CD4-positive, CD25-positive, alpha-beta regulatory T cell (primary cell): ENCODE measurements around the gene MRPS34. TPM values are rescaled to one million over a fixed set of nuclear protein-coding genes. Genes with fewer than 3 reads are reported as not detected.
A peak's percentile ranks its signal among the peaks of the same experiment; 100 is the strongest.

Experiments
- ATAC-seq, 2 donors: fragments of 150-1000 bp; cut with Tn5 transposase; one replicate each; pipeline ENCODE4 v1.10.0; 2021; ENCODE audit warnings: low read depth in 2 of 2, moderate number of reproducible peaks in 2 of 2, moderate library complexity in 1 of 2
- DNase-seq, 3 donors: peaks; one replicate each; pipeline versions ENCODE4 v3.0.0 to v3.0.0-alpha.2; 2012 to 2022; ENCODE audit warnings: mixed read lengths in 1 of 3
- H3K27ac ChIP-seq: one replicate; pipeline ENCODE4 v1.7.0; 2013; ENCODE audit warnings: mild to moderate bottlenecking, low read length; ENCODE audit not compliant: insufficient read depth, poor library complexity, severe bottlenecking
- H3K27me3 ChIP-seq: one replicate; pipeline ENCODE4 v1.7.0; 2013; ENCODE audit warnings: low read length; ENCODE audit not compliant: control insufficient read depth, insufficient read depth
- H3K36me3 ChIP-seq: one replicate; pipeline ENCODE4 v1.7.0; 2013; ENCODE audit warnings: mild to moderate bottlenecking, low read length, moderate library complexity; ENCODE audit not compliant: control insufficient read depth, insufficient read depth
- H3K4me1 ChIP-seq: 2 replicates; pipeline ENCODE4 v1.7.0; 2013; ENCODE audit warnings: mild to moderate bottlenecking, low read length; ENCODE audit not compliant: insufficient read depth, control insufficient read depth, poor library complexity, severe bottlenecking
- H3K4me3 ChIP-seq: one replicate; pipeline ENCODE4 v1.7.0; 2013; ENCODE audit warnings: low read depth, mild to moderate bottlenecking, low read length, moderate library complexity
- H3K9me3 ChIP-seq, 2 experiments: 1 replicate in 1 of 2; 2 replicates in 1 of 2; pipeline ENCODE4 v1.7.0; 2013; ENCODE audit warnings: low read length in 2 of 2, mild to moderate bottlenecking in 1 of 2, moderate library complexity in 1 of 2; ENCODE audit not compliant: control insufficient read depth in 2 of 2
- H3K27ac Mint-ChIP-seq, 3 donors: one replicate each; pipeline ENCODE4 v1.8.0; 2020 to 2022; ENCODE audit warnings: mild to moderate bottlenecking in 3 of 3, mixed read lengths in 3 of 3, moderate library complexity in 2 of 3
- H3K27me3 Mint-ChIP-seq: one replicate; pipeline ENCODE4 v1.8.0; 2022; ENCODE audit warnings: mild to moderate bottlenecking, mixed read lengths
- H3K36me3 Mint-ChIP-seq: one replicate; pipeline ENCODE4 v1.8.0; 2020; ENCODE audit warnings: mixed read lengths
- H3K4me1 Mint-ChIP-seq, 4 donors: one replicate each; pipeline ENCODE4 v1.8.0; 2020 to 2022; ENCODE audit warnings: mixed read lengths in 4 of 4, mild to moderate bottlenecking in 1 of 4
- H3K4me3 Mint-ChIP-seq, 4 donors: one replicate each; pipeline ENCODE4 v1.8.0; 2020 to 2022; ENCODE audit warnings: mild to moderate bottlenecking in 4 of 4, mixed read lengths in 4 of 4, moderate library complexity in 3 of 4
- H3K9me3 Mint-ChIP-seq, 7 donors: one replicate each; pipeline ENCODE4 v1.8.0; 2020 to 2022; ENCODE audit warnings: mixed read lengths in 7 of 7, mild to moderate bottlenecking in 3 of 7, moderate library complexity in 2 of 7
- polyA plus RNA-seq, 4 donors: library from polyadenylated mRNA; unstranded; fragments of 300-500 nt; fragmentation: Illumina TruSeq; gene quantifications; one replicate each; pipeline ENCODE4 v1.2.3, GENCODE V29; 2021
- total RNA-seq: library from RNA; stranded (reverse); gene quantifications from one replicate; pipeline ENCODE4 v1.2.3, GENCODE V29; 2022

Gene MRPS34
- total and polyA plus RNA-seq, 5 donors from 2014 or later, result 46.5 to 176 (median 152) TPM

GRCh38 chr16:1775846-1776671, 3.1 kb upstream of the MRPS34 start:
- Histone ChIP-seq H3K4me1 (peaks cover 33% of the 10 kb centered on the region), H3K9me3 (no peaks in the 10 kb centered on the region), H3K27me3 (no peaks in the 10 kb centered on the region), H3K36me3 (peaks cover 19% of the 10 kb centered on the region), H3K27ac (no peak overlapping the region), H3K4me3 (no peak overlapping the region)
- Mint-ChIP-seq H3K9me3 (no peaks in the 10 kb centered on the region), H3K4me1 (peaks cover 0 to 18% (median 1%) of the 10 kb centered on the region in 4 donors), H3K36me3 (no peaks in the 10 kb centered on the region), H3K27me3 (no peaks in the 10 kb centered on the region), H3K27ac (no peak overlapping the region), H3K4me3 (peak overlapping the region in 1 of 4 donors; percentile 41)
- ATAC-seq (no peak), DNase-seq (no peak)

GRCh38 chr16:1775006-1775845, 2.3 kb upstream of the MRPS34 start:
- Histone ChIP-seq H3K27ac (no peak overlapping the region), H3K4me3 (no peak overlapping the region), H3K4me1 (peaks cover 38% of the 10 kb centered on the region), H3K36me3 (peaks cover 17% of the 10 kb centered on the region), H3K9me3 (no peaks in the 10 kb centered on the region), H3K27me3 (no peaks in the 10 kb centered on the region)
- peak overlapping the region in 1 of 3 donors; percentile 32 for H3K27ac Mint-ChIP-seq
- DNase-seq (no peak), ATAC-seq (no peak)
- H3K4me1 Mint-ChIP-seq, result peaks cover 0 to 16% (median 1%) of the 10 kb centered on the region in 4 donors
- H3K4me3 Mint-ChIP-seq, result peak overlapping the region; percentile 41 to 97 (median 78)
- H3K27me3 Mint-ChIP-seq, result no peaks in the 10 kb centered on the region
- H3K36me3 Mint-ChIP-seq, result no peaks in the 10 kb centered on the region
- no peaks in the 10 kb centered on the region for H3K9me3 Mint-ChIP-seq

GRCh38 chr16:1774448-1774780, 1.5 kb upstream of the MRPS34 start:
- no peak for ATAC-seq

GRCh38 chr16:1773703-1774447, 941 bp upstream of the MRPS34 start:
- Histone ChIP-seq H3K36me3 (peaks cover 17% of the 10 kb centered on the region), H3K27me3 (no peaks in the 10 kb centered on the region), H3K9me3 (no peaks in the 10 kb centered on the region), H3K4me3 (peak overlapping the region; percentile 57), H3K4me1 (peaks cover 46% of the 10 kb centered on the region), H3K27ac (peak overlapping the region; percentile 85)
- Mint-ChIP-seq H3K27me3 (no peaks in the 10 kb centered on the region), H3K4me1 (peaks cover 0 to 18% (median 1%) of the 10 kb centered on the region in 4 donors), H3K36me3 (no peaks in the 10 kb centered on the region), H3K9me3 (no peaks in the 10 kb centered on the region), H3K27ac (no peak overlapping the region), H3K4me3 (peak overlapping the region; percentile 84 to 98 (median 97))
- DNase-seq (no peak), ATAC-seq (no peak)

More at GRCh38 chr16:1774448-1774780, 1.5 kb upstream of the MRPS34 start:
- Mint-ChIP-seq H3K9me3 (no peaks in the 10 kb centered on the region), H3K27me3 (no peaks in the 10 kb centered on the region), H3K36me3 (no peaks in the 10 kb centered on the region), H3K4me1 (peaks cover 0 to 18% (median 1%) of the 10 kb centered on the region in 4 donors), H3K27ac (peak overlapping the region in 1 of 3 donors; percentile 32), H3K4me3 (peak overlapping the region; percentile 41 to 97 (median 91))
- Histone ChIP-seq H3K4me3 (no peak overlapping the region), H3K27ac (no peak overlapping the region), H3K4me1 (peaks cover 46% of the 10 kb centered on the region), H3K36me3 (peaks cover 17% of the 10 kb centered on the region), H3K9me3 (no peaks in the 10 kb centered on the region), H3K27me3 (no peaks in the 10 kb centered on the region)
- no peak for DNase-seq

DNA sequence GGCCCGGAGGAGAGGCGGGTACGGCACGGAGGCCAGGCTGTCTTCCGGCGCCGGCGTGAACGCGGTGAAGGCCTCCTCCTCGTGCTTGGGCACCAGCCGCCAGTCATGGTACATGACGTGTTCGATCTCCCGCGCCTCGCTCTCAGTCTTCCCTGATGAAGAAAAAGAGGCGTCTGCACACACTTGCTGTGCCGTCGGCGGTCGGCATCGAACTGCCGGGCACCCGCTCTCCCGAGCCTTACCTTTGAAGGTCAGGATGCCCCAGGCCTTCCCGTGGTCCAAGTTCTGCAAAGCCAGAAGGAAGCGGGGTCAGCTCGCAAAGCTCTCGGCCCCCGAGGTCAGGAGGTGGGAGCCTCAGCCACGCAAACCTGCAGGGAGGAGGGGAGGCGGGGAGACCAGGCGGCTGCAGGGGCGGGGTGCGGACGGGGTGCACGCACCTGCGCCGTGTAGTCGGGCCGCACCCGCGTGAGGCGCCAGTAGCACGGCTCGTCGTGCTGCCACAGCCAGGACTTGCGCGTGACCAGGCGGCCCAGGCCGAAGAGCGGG, 499 bp downstream of the MRPS34 start, which contains the start of gene EME2:
Gene EME2 (plus strand): TSS at position 449 of the 546 bp plus-strand sequence. CDS start 418 bp downstream, outside the sequence.
- Histone ChIP-seq H3K27me3 (no peaks in the 10 kb centered on the region), H3K9me3 (no peaks in the 10 kb centered on the region), H3K4me1 (peaks cover 46% of the 10 kb centered on the region), H3K36me3 (peaks cover 9% of the 10 kb centered on the region), H3K4me3 (peak within 1 kb of the TSS; percentile 77), H3K27ac (peak within 1 kb of the TSS; percentile 85)
- H3K27me3 Mint-ChIP-seq, result no peaks in the 10 kb centered on the region
- DNase-seq, result peak; percentile 25 to 72 (median 45)
- H3K4me1 Mint-ChIP-seq, result peaks cover 0 to 18% (median 1%) of the 10 kb centered on the region in 4 donors
- H3K4me3 Mint-ChIP-seq, result peak within 1 kb of the TSS; percentile 89 to 98 (median 97)
- H3K36me3 Mint-ChIP-seq, result peaks cover 3% of the 10 kb centered on the region
- no peaks in the 10 kb centered on the region for H3K9me3 Mint-ChIP-seq
- ATAC-seq, result peak; percentile 12 to 15
- peak within 1 kb of the TSS; percentile 85 to 97 (median 97) for H3K27ac Mint-ChIP-seq

DNA sequence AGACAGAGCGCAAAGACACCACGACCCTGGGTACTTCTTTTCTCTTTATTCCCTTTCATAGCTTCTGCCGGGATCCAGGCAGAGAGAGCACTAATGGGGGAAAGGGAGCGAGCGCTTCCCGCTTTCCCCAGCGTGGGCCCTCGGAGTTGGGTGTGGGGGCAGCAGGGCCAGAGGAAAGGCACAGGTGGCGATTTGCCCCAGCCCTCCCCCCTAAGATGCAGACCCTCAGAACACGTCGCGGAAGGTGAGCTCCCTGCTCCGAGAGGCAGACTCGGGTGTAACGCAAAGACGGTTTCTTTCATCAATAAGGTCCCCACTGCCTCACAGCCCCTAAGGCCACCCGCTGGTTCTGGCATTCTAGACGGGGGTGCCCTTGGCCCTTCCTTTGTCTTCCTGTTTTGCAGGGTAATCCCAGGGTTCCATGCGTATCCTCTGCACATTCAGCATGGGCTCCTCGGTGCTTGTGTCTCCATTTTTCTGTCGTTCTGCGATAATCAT, 1.0 kb downstream of the MRPS34 start:
- Histone ChIP-seq H3K9me3 (no peaks in the 10 kb centered on the region), H3K4me3 (peak overlapping the region; percentile 77), H3K27me3 (no peaks in the 10 kb centered on the region), H3K4me1 (peaks cover 46% of the 10 kb centered on the region), H3K27ac (peak overlapping the region; percentile 85), H3K36me3 (peaks cover 4% of the 10 kb centered on the region)
- Mint-ChIP-seq H3K4me3 (peak overlapping the region; percentile 89 to 98 (median 97)), H3K36me3 (peaks cover 3% of the 10 kb centered on the region), H3K4me1 (peaks cover 0 to 18% (median 1%) of the 10 kb centered on the region in 4 donors), H3K27ac (peak overlapping the region; percentile 85 to 97 (median 97)), H3K9me3 (no peaks in the 10 kb centered on the region), H3K27me3 (no peaks in the 10 kb centered on the region)
- DNase-seq, result no peak
- no peak for ATAC-seq
